OCI-LY7 (cell line): ENCODE data around the gene SPAAR. TPM values are rescaled to one million over a fixed set of nuclear protein-coding genes. Genes with fewer than 3 reads are reported as not detected.

Source experiments
- BruUV-seq: library from RNA; stranded (reverse); fragments of 400-500 nt; replicated peaks from 2 replicates; lab custom pipeline; 2021; lab: Mats Ljungman, UMichigan
- CTCF ChIA-PET: fragments of 300-600 bp; sonication (Branson Sonifier 250); formaldehyde crosslinking; loops from one replicate; lab custom pipeline; 2022; ENCODE audit warnings: antibody characterized with exemption; ENCODE audit not compliant: unreplicated experiment; lab: Charles Lee
- POLR2A ChIA-PET: fragments of 300-600 bp; sonication (Branson Sonifier 250); formaldehyde crosslinking; loops from one replicate; lab custom pipeline; 2022; ENCODE audit warnings: antibody characterized with exemption; lab: Charles Lee
- DNase-seq: peaks from one replicate; pipeline ENCODE4 v3.0.0-alpha.2; 2015; ENCODE audit warnings: low spot score
- H2AFZ ChIP-seq: fragments of 200-600 bp; sonication (generic), shearing (Covaris generic); 2 replicates; pipeline ENCODE4 v1.6.1; 2014; ENCODE audit warnings: mild to moderate bottlenecking, antibody characterized with exemption, low read length, moderate library complexity
- H3K27ac ChIP-seq: fragments of 200-600 bp; sonication (generic); 2 replicates; pipeline ENCODE4 v1.5.1; 2014; ENCODE audit warnings: mixed run types, low read depth, mild to moderate bottlenecking, moderate library complexity, low read length, inconsistent platforms; ENCODE audit not compliant: poor library complexity, severe bottlenecking
- H3K36me3 ChIP-seq: fragments of 200-600 bp; sonication (generic); 2 replicates; pipeline ENCODE4 v1.6.1; 2014; ENCODE audit warnings: mild to moderate bottlenecking, antibody characterized with exemption, low read length, moderate library complexity, mixed read lengths; ENCODE audit not compliant: insufficient read depth
- H3K4me1 ChIP-seq: fragments of 200-600 bp; sonication (generic); 2 replicates; pipeline ENCODE4 v1.5.1; 2014; ENCODE audit warnings: mild to moderate bottlenecking, low read length; ENCODE audit not compliant: insufficient read depth, poor library complexity, severe bottlenecking
- H3K4me2 ChIP-seq: fragments of 200-600 bp; sonication (generic); 2 replicates; pipeline ENCODE4 v1.6.1; 2014; ENCODE audit warnings: mild to moderate bottlenecking, low read length
- H3K4me3 ChIP-seq: fragments of 200-600 bp; sonication (generic); 2 replicates; pipeline ENCODE4 v1.5.1; 2014; ENCODE audit warnings: mild to moderate bottlenecking, low read depth, low read length; ENCODE audit not compliant: poor library complexity, severe bottlenecking
- H3K79me2 ChIP-seq: fragments of 200-600 bp; sonication (generic); 2 replicates; pipeline ENCODE4 v1.6.1; 2016; ENCODE audit warnings: low read depth, mild to moderate bottlenecking, low read length, moderate library complexity, mixed read lengths; ENCODE audit not compliant: insufficient read depth
- H3K9me2 ChIP-seq: fragments of 200-600 bp; sonication (generic); 2 replicates; pipeline ENCODE4 v1.6.1; 2016; ENCODE audit warnings: mild to moderate bottlenecking, low read length, mixed read lengths; ENCODE audit not compliant: insufficient read depth
- H3K9me3 ChIP-seq: fragments of 200-600 bp; sonication (generic); 2 replicates; pipeline ENCODE4 v1.6.1; 2014; ENCODE audit warnings: mild to moderate bottlenecking, mixed run types, low read length, mixed read lengths
- H4K20me1 ChIP-seq: fragments of 200-600 bp; sonication (generic); 2 replicates; pipeline ENCODE4 v1.6.1; 2014; ENCODE audit warnings: mild to moderate bottlenecking, antibody characterized with exemption, low read length, moderate library complexity, mixed read lengths; ENCODE audit not compliant: insufficient read depth
- EZH2phosphoT487 ChIP-seq: fragments of 200-600 bp; sonication (generic); IDR thresholded peaks from 2 replicates; pipeline ENCODE4 v1.6.1; 2018; ENCODE audit warnings: low read depth, borderline replicate concordance, mild to moderate bottlenecking, mixed run types, antibody characterized with exemption, low read length, moderate library complexity, mixed read lengths
- intact Hi-C: fragments of 100-400 bp; cut with micrococcal nuclease; formaldehyde crosslinking; loops from one replicate; pipeline ENCODE4 v1.10.0; 2022; ENCODE audit not compliant: unreplicated experiment
- total RNA-seq, 2 experiments: library from RNA; depleted of rRNA in 1 of 2; stranded (reverse); fragments of >200 nt in 1 of 2; shearing (Covaris generic) in 1 of 2; gene quantifications; 2 replicates each; pipeline ENCODE4 v1.2.3, GENCODE V29; 2014 to 2022
- TF ChIP-seq, protein P1 (sequence below): fragments of 200-600 bp; sonication (generic); conservative IDR thresholded peaks from 2 replicates; pipeline ENCODE4 v1.5.1; 2014; ENCODE audit warnings: mild to moderate bottlenecking, antibody characterized with exemption, low read length, moderate library complexity, mixed read lengths

The SPAAR gene
- total RNA-seq, 2 experiments from 2014 or later: not detected

DNA sequence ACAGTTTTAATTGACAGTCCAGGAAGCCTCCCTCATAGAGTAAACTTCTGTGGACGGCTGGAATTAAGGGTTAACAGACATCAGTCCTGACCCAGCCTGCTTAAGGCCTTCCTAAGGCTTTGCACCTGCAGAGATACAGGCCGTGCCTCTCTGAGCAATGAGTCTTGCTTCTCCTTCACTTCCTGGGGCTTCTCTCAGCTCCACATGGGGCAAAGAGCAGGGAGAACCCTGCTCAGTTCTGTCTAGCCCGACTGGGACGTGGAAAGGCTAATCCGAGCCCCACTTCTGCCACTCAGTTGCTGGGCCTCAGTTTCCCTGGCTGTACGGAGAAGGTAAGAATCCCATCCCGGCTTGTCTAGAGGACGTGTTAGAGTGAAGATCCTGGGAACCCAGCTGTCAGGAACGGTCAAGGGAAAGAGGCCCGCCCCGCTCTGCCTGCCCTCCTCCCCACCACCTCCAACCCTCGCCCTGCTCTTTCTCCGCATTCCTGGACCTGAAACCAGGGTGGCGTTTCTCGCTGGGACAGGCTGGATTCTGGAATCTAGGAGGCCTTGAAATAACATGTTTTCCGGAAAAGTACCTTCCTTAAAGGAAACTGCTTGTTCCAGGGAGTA is 6.5 kb downstream of the SPAAR start:
- Histone ChIP-seq H3K27ac (no peak overlapping the region), H3K79me2 (no peaks in the 10 kb centered on the region), H3K9me3 (0 out of 2 replicates have a peak, but pooled peaks cover 3% of the 10 kb centered on the region), H2AFZ (no peak overlapping the region), H4K20me1 (no peaks in the 10 kb centered on the region), H3K9me2 (no peaks in the 10 kb centered on the region), H3K36me3 (no peaks in the 10 kb centered on the region), H3K4me3 (no peak overlapping the region), H3K4me1 (peaks cover 4% of the 10 kb centered on the region), H3K4me2 (no peak overlapping the region)
- ChIA-PET CTCF (no interaction called here), POLR2A (no interaction called here)
- intact Hi-C loops: no loop called here
- no TSS peak for BruUV-seq
- TF ChIP-seq EZH2phosphoT487: no peak
- TF ChIP-seq, protein P1, sequence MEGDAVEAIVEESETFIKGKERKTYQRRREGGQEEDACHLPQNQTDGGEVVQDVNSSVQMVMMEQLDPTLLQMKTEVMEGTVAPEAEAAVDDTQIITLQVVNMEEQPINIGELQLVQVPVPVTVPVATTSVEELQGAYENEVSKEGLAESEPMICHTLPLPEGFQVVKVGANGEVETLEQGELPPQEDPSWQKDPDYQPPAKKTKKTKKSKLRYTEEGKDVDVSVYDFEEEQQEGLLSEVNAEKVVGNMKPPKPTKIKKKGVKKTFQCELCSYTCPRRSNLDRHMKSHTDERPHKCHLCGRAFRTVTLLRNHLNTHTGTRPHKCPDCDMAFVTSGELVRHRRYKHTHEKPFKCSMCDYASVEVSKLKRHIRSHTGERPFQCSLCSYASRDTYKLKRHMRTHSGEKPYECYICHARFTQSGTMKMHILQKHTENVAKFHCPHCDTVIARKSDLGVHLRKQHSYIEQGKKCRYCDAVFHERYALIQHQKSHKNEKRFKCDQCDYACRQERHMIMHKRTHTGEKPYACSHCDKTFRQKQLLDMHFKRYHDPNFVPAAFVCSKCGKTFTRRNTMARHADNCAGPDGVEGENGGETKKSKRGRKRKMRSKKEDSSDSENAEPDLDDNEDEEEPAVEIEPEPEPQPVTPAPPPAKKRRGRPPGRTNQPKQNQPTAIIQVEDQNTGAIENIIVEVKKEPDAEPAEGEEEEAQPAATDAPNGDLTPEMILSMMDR: no peak
- DNase-seq: no peak

DNA sequence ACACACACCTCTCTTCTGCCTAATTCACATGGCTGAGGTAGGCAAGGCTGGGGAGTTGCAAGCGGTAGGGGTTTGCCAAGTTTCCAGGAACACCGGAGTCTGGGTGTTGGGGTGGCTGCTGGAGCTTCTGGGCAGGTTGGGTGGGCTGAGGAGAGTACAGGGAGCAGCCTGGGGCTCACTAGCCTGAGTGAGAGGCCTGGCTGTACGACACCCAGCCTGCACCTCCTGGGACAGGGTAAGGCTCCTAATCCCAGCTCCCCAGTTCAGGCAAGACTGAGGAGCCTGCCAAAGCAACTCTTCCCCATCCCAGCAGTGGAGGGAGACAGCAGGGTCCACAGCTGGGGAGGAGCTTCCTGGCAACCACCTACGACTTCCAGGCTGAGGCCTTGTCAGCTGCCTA is 8.0 kb downstream of the SPAAR start:
- no TSS peak for BruUV-seq

More for the DNA sequence above, 8.0 kb downstream of the SPAAR start:
- Histone ChIP-seq H3K36me3 (no peaks in the 10 kb centered on the region), H4K20me1 (no peaks in the 10 kb centered on the region), H3K27ac (no peak overlapping the region), H3K4me3 (no peak overlapping the region), H2AFZ (no peak overlapping the region), H3K9me3 (0 out of 2 replicates have a peak, but pooled peaks cover 3% of the 10 kb centered on the region), H3K4me1 (no peaks in the 10 kb centered on the region), H3K4me2 (no peak overlapping the region), H3K79me2 (no peaks in the 10 kb centered on the region), H3K9me2 (no peaks in the 10 kb centered on the region)
- intact Hi-C loops: no loop called here
- ChIA-PET POLR2A (interaction anchor here (0.5 to 0.6 kb wide), 2 partner anchors 18 to 348 kb away, joined by 3 to 6 read pairs; no protein-coding TSS in a partner anchor), CTCF (no interaction called here)
- DNase-seq: no peak
- TF ChIP-seq, protein P1: no peak
- TF ChIP-seq EZH2phosphoT487: no peak
